ENCODE results near the gene LINC00237.
A peak's percentile ranks its signal among the peaks of the same experiment; 100 is the strongest.

The LINC00237 gene

GRCh38 chr20:21101453-21101931, 4.7 kb downstream of the LINC00237 start:
- ChIA-PET CTCF (no interaction called here), POLR2A (interaction anchor here (2.0 kb wide), 1 partner anchor 24 kb away, joined by 8 read pairs; the partner anchor contains the start of gene KIZ)
- DNase-seq (ENCODE audit: extremely low spot score) = peak; percentile 34
- TF ChIP-seq SUZ12 (IDR thresholded peaks at IDR 0.05) (no peak), ELF4 (IDR thresholded peaks at IDR 0.05) (no peak), NFRKB (IDR thresholded peaks at IDR 0.05) (no peak)

- TF ChIP-seq ARNT (IDR thresholded peaks at IDR 0.05) (no peak), PKNOX1 (IDR thresholded peaks at IDR 0.05) (no peak), CTBP1 (IDR thresholded peaks at IDR 0.05; ENCODE audit: borderline replicate concordance) (no peak), SP1 (IDR thresholded peaks at IDR 0.05) (no peak), ELF4 (IDR thresholded peaks at IDR 0.05) (no peak), NFRKB (IDR thresholded peaks at IDR 0.05) (no peak), FOXA1 (IDR thresholded peaks at IDR 0.05) (no peak), SUZ12 (IDR thresholded peaks at IDR 0.05) (no peak), FOXK2 (IDR thresholded peaks at IDR 0.05) (no peak), LEF1 (IDR thresholded peaks at IDR 0.05; ENCODE audit: borderline replicate concordance) (no peak), ZNF384 (IDR thresholded peaks at IDR 0.05) (no peak), L3MBTL2 (conservative IDR thresholded peaks at IDR 0.05) (no peak), TARDBP (IDR thresholded peaks at IDR 0.05) (no peak)
- DNase-seq (ENCODE audit: extremely low spot score) = peak; percentile 25
- ChIA-PET POLR2A (interaction anchor here (2.0 kb wide), 1 partner anchor 25 kb away, joined by 8 read pairs; the partner anchor contains the start of gene KIZ), CTCF (no interaction called here)
These were observed 5.3 kb downstream of the LINC00237 start for GRCh38 chr20:21100578-21101452.

- no peak for DNase-seq (ENCODE audit: extremely low spot score)
- ChIA-PET POLR2A (interaction anchor here (2.0 kb wide), 1 partner anchor 26 kb away, joined by 8 read pairs; the partner anchor contains the start of gene KIZ), CTCF (no interaction called here)
- no peak for TF ChIP-seq L3MBTL2 (conservative IDR thresholded peaks at IDR 0.05)
- no peak for TF ChIP-seq SP1 (IDR thresholded peaks at IDR 0.05)
- TF ChIP-seq FOXK2 (IDR thresholded peaks at IDR 0.05) = no peak
- no peak for TF ChIP-seq ELF4 (IDR thresholded peaks at IDR 0.05)
- TF ChIP-seq SUZ12 (IDR thresholded peaks at IDR 0.05) = no peak
- no peak for TF ChIP-seq PKNOX1 (IDR thresholded peaks at IDR 0.05)
- TF ChIP-seq FOXM1 (IDR thresholded peaks at IDR 0.05; ENCODE audit: borderline replicate concordance) = no peak
- TF ChIP-seq CTBP1 (IDR thresholded peaks at IDR 0.05; ENCODE audit: borderline replicate concordance) = no peak
These were observed 6.2 kb downstream of the LINC00237 start for GRCh38 chr20:21099751-21100577.

- peak; percentile 62 for DNase-seq (ENCODE audit: extremely low spot score)
These were observed 9.7 kb downstream of the LINC00237 start for GRCh38 chr20:21096321-21097043.

GRCh38 chr20:21092806-21093205, 13.4 kb downstream of the LINC00237 start:
- CTCF ChIA-PET = no interaction called here
- no peak for DNase-seq (ENCODE audit: extremely low spot score)
- POLR2A ChIA-PET = no interaction called here
- TF ChIP-seq HDGF (IDR thresholded peaks at IDR 0.05; ENCODE audit: borderline replicate concordance) (no peak), ARNT (IDR thresholded peaks at IDR 0.05) (no peak), FOXM1 (IDR thresholded peaks at IDR 0.05; ENCODE audit: borderline replicate concordance) (no peak), LEF1 (IDR thresholded peaks at IDR 0.05; ENCODE audit: borderline replicate concordance) (no peak), SP1 (IDR thresholded peaks at IDR 0.05) (no peak), L3MBTL2 (conservative IDR thresholded peaks at IDR 0.05) (no peak)

More at GRCh38 chr20:21096321-21097043, 9.7 kb downstream of the LINC00237 start:
- CTCF ChIA-PET = no interaction called here
- TF ChIP-seq TARDBP (IDR thresholded peaks at IDR 0.05) (no peak), SUZ12 (IDR thresholded peaks at IDR 0.05) (no peak), NFRKB (IDR thresholded peaks at IDR 0.05) (no peak), FOXA1 (IDR thresholded peaks at IDR 0.05) (no peak), SP1 (IDR thresholded peaks at IDR 0.05) (no peak), ZNF384 (IDR thresholded peaks at IDR 0.05) (no peak), LEF1 (IDR thresholded peaks at IDR 0.05; ENCODE audit: borderline replicate concordance) (no peak), FOXK2 (IDR thresholded peaks at IDR 0.05) (no peak), ARNT (IDR thresholded peaks at IDR 0.05) (no peak), L3MBTL2 (conservative IDR thresholded peaks at IDR 0.05) (no peak), HDGF (IDR thresholded peaks at IDR 0.05; ENCODE audit: borderline replicate concordance) (no peak), BHLHE40 (IDR thresholded peaks at IDR 0.05; ENCODE audit: borderline replicate concordance) (no peak), PKNOX1 (IDR thresholded peaks at IDR 0.05) (no peak), ELF4 (IDR thresholded peaks at IDR 0.05) (no peak), FOXM1 (IDR thresholded peaks at IDR 0.05; ENCODE audit: borderline replicate concordance) (no peak), CTBP1 (IDR thresholded peaks at IDR 0.05; ENCODE audit: borderline replicate concordance) (no peak)
- POLR2A ChIA-PET = interaction anchor here (1.2 kb wide), 1 partner anchor 29 kb away, joined by 4 read pairs; the partner anchor contains the start of gene KIZ

Measured in HEK293T (cell line).